Measurements from ENCODE around the gene FBRSL1. TPM values are rescaled to one million over a fixed set of nuclear protein-coding genes. Genes with fewer than 3 reads are reported as not detected.
"Not testable (repeated sequence)": the region's sequence is repeated elsewhere in the genome, so short reads cannot be mapped to it uniquely, and the experiment has no call there.

Gene FBRSL1
- total RNA-seq, 1 experiment from 2014 or later, result 12.6 TPM

GRCh38 chr12:132470397-132470796 lies 19.6 kb upstream of the FBRSL1 start:
- DNase-seq (ENCODE audit: low spot score), result no peak

GRCh38 chr12:132471011-132471857 lies 18.7 kb upstream of the FBRSL1 start:
- no peak for DNase-seq (ENCODE audit: low spot score)

DNA sequence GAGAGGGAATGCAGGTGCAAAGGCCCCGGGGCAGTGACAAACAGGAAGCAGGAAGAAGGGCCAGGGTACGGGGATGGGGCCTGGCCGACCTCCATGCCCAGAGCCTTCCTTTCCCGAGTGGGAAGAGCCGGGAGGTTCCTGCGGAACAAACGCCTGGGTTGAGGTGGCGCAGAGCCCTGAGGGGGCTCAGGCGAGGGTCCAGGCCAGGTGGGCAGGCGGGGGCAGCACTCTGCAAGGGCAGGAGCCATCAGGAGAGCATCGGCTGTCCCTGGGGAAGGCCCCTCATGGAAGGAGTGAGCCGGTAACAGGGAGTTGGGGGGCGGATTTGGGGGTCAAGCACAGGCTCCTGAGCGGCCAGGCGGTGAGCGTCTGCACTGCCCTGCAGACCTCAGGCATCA lies 18.1 kb upstream of the FBRSL1 start:
- no peak for DNase-seq (ENCODE audit: low spot score)

- DNase-seq (ENCODE audit: low spot score), result no peak
Measured at GRCh38 chr12:132472386-132472785, 17.6 kb upstream of the FBRSL1 start.

DNA sequence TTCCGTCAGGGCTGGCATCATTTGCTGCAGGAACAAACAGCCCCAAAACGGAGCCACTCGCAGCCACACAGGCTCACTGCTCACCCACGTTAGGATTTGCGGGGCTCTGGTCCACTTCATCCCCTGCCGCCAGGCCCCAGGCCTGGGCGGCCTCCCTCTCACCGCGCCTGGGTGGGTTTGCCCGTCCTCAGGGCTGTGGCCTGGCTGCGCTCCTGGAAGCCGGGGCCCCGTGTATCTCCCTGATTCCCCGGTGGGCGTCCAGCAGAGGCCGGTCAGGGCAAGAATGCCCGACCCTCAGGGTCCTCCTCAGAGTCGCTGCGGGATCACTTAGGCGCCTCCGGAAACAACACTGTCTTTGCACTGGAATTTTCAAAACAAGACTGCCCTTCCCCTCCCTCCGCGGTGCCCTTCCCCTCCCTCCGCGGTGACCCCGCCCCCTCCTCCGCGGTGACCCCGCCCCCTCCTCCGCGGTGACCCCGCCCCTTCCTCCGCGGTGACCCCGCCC lies 15.7 kb upstream of the FBRSL1 start:
- no peak for DNase-seq (ENCODE audit: low spot score)

DNA sequence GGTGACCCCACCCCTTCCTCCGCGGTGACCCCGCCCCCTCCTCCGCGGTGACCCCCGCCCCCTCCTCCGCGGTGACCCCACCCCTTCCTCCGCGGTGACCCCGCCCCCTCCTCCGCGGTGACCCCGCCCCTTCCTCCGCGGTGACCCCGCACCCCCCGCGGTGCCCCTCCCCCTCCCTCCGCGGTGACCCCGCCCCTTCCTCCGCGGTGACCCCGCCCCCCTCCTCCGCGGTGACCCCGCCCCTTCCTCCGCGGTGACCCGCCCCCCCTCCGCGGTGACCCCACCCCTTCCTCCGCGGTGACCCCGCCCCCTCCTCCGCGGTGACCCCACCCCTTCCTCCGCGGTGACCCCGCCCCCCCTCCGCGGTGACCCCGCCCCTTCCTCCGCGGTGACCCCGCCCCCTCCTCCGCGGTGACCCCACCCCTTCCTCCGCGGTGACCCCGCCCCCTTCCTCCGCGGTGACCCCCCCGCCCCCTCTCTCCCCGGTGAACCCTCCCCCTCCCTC lies 15.1 kb upstream of the FBRSL1 start:
- DNase-seq (ENCODE audit: low spot score), result not testable (repeated sequence)

DNA sequence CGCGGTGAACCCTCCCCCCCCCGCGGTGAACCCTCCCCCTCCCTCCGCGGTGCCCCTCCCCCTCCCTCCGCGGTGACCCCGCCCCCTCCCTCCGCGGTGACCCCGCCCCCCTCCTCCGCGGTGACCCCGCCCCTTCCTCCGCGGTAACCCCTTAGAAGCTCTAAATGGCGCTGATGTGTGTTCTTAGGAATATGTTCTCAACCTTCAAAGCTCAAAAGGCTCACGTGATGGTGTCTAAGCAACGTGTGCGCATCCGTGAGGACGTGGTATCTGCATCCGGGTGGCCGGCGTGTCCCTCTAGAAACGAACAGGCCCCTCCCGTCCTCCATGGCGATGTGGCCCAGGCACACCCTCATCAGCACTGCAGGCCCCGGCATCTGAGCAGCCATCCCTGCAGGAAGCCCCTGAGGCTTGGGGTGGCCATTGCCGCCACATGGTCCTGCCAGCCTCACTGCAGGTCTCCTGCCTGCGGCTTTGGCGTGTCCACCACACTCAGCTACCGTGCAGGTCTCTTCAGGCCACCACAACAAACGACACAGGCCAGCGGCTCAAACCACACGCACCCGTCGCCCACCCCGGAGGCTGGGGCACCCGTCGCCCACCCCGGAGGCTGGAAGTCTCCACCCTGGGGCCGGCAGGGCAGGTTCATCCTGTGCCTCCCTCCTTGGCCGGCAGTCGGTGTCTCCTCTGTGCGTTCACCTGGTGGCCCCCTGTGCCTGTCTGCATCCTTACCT lies 14.5 kb upstream of the FBRSL1 start:
- no peak for DNase-seq (ENCODE audit: low spot score)

DNA sequence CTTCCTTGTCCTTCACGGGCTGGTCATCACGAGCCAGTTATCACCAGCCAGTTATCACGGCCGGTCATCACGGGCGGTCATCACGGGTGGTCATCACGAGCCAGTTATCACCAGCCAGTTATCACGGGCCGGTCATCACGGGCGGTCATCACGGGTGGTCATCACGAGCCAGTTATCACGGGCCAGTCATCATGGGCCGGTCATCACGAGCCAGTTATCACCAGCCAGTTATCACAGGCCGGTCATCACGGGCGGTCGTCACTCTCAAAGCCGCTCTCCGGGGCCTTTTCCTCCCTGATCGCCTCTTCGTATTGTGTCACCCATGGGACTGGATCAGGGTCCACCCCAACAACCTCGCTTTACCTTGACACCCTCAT lies 13.9 kb upstream of the FBRSL1 start:
- DNase-seq (ENCODE audit: low spot score), result no peak

- no peak for DNase-seq (ENCODE audit: low spot score)
Measured at GRCh38 chr12:132476421-132476820, 13.5 kb upstream of the FBRSL1 start.

DNA sequence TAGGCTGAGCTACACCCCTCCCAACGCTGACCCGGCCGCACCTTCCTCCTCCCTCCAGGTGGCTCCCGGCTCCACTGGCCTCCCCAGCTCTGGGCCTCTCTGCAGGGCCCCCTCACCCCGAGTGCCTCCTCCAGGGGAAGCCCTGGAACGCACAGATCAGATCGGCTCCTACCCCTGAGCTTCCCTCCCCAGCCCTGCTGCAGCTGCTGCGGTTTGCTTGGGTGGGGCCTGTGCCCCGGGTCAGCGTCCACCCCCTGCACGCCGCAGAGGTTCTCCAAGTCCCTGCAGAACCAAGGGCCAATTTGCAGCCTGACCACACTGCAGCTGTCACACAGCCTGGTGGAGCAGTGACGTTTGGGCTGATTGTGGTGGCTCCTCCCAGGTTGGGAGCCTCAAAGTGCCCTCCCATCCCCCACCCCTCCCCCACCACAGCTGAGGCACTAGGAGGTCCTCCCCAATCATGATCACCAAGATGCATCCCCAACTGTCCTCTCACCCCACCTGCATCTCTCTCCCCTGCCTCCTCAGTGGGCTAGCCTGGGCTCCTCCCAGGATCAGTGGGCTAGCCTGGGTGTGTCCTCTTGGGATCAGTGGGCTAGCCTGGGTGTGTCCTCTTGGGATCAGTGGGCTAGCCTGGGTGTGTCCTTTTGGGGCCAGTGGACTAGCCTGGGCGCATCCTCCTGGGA lies 12.8 kb upstream of the FBRSL1 start:
- DNase-seq (ENCODE audit: low spot score), result no peak

- DNase-seq (ENCODE audit: low spot score), result no peak
Measured at GRCh38 chr12:132477703-132478432, 12.1 kb upstream of the FBRSL1 start.

GRCh38 chr12:132478433-132478803 lies 11.5 kb upstream of the FBRSL1 start:
- DNase-seq (ENCODE audit: low spot score), result no peak

DNA sequence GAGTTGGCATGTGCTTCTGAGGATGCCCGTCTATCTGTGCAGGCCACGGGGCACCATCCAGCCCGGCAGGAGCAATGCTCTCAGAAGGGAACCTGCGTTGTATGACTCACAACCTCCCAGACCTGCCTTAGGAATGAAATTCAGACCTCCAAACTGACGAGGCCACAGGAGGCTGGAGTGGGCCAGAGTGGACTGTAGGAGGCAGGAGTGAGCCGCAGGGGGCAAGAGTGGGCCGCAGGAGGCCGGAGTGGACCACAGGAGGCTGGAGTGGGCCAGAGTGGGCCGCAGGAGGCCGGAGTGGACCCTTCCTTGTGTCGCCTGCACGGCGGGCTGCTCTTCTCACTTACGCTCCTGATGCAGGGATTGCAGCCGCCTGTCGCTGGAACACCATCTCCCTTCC lies 11.1 kb upstream of the FBRSL1 start:
- DNase-seq (ENCODE audit: low spot score), result peak; percentile 22

DNA sequence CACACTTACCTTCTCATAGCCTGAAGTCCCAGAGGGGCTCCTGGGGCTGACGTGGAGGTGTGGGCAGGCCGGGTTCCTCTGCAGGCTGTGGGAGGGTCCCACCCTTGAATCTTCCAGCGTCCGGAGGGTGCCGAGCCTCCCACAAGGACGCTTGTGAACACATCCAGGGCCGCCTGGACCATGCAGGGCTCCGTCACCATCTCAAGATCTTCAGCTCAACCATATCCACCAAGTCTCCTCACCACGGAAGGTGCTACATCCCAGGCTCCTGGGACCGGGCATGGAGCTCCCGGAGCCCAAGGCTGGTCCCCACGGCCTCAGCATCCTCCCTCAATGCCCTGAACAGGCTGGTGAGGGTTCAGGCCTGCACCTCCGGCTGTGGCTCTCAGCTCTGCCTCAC lies 10.7 kb upstream of the FBRSL1 start:
- no peak for DNase-seq (ENCODE audit: low spot score)

DNA sequence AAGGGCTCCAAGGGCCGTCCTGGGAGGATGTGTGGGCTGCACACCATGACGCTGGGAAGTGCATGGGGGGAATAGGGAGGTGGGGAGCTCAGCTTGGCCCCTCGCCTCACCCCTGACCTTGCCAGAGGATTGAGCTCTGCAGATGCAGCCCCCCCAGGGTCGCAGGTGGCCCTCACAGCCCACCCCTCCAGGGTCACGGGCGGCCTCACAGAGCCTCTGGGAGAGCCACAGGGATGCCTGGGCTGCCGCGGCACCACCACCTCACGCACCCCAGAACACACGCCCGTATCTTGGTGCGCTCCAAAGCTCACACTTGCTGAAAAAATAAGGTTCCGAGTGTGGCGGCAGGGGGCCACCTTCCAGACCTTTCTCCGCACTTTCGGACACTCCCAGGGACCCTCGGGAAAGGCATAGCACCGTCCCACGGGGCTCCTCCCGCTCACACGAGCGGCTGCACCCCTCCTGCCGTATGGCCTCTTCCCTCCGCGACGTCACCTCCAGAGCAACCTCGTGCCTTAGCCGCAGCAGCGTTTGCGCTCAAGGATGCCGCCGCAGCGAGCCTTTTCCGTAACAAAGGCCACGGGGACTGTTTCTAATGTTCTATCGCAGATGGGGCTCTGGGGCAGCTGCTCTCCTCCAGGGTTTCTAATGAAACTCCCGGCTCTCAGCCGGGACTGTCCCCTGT lies 9.9 kb upstream of the FBRSL1 start:
- no peak for DNase-seq (ENCODE audit: low spot score)

DNA sequence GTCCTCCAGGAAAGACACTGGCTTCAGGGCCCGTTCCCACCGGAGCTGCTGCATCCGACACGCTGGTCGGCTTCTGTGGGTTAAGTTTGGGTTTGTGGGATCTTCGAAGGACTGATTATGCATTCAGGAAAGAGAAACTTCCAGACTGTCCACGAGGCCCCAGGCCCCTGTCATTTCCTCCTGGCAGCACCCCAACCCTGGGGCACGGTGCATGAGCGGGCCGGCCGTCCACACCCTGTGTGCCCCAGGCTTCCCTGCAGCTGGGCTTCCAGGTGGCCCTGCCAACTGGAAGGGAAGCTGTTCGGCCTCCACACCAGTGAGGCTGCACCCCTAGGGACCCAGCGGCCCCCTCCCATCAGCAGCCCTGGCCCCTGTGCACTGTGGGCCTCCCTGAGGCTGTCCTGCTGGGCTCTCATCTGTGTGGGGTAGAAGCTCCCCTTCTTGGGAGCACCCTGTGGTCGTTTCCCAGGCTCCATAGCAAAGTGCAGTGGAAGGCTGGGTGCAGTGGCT lies 9.3 kb upstream of the FBRSL1 start:
- no peak for DNase-seq (ENCODE audit: low spot score)

- DNase-seq (ENCODE audit: low spot score), result no peak
Measured at GRCh38 chr12:132481345-132481744, 8.6 kb upstream of the FBRSL1 start.

DNA sequence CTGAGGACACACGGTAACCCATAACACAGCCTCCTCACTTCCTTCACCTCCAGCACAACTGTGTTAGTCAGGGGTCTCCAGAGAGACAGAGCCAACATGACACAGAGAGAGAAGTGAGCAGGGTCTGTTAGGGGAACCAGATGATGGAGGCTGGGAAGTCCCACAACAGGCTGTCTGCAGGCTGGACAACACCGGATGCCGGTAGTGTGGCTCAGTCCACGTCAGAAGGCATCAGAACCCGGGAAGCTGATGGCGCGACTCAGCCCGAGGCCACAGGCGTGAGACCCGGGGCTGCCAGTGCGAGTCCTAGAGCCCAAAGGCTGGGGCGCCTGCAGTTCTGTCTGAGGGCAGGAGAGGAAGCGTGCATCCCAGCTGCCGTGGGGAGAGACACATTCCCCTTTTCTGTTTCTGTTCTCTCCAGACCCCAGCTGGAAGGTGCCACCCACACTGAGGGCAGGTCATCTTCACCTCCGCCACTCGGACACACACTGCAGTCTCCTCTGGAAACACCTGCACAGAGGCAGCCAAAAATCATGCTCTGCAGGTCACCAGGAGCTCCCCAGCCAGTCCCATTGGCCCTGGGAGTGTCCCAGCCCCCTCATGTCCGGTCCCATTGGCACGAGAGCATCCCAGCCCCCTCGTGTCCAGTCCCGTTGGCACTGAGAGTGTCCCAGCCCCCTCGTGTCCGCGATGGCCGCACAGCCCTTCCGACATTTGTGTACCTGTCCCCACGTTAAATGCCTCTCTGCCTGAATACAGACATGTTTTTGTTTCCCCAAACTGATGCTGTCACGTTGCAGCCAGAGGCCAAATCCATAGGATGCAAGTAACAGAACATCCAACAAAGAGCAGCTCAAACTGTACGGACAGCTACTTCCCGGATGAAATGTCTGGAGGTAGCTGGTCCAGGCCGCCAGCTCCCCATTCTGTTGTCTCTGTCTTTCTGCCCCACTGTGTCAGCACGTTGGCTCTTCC lies 7.9 kb upstream of the FBRSL1 start:
- DNase-seq (ENCODE audit: low spot score), result no peak

DNA sequence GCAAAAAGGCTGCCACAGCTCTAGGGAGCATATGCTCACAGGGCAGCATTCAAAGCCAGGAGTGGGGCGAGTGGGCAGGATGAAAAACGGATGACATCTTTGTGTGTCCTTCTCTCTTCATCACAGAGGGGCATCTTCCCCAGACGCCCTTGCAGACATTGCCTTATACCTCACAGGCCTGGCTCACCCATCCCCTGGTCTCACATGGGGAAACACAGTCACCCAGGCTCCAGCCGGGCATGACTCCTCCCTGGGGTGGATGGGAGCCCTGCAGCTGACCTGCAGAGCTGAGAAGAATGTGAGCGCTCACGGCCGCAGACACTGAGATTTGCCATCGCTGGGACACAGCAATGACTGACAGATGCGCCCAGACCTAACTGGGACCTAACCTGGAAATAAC lies 7.2 kb upstream of the FBRSL1 start:
- DNase-seq (ENCODE audit: low spot score), result no peak

- no peak for DNase-seq (ENCODE audit: low spot score)
Measured at GRCh38 chr12:132483208-132483607, 6.7 kb upstream of the FBRSL1 start.

Measured in A172 (cell line).